MM.1S (cell line): Measurements from ENCODE around the gene BOLL.
A peak's percentile ranks its signal among the peaks of the same experiment; 100 is the strongest.

ENCODE experiments used
- DNase-seq: peaks from one replicate; pipeline ENCODE4 v3.0.0-alpha.2; 2015
- H2AFZ ChIP-seq: fragments of 300-600 bp; sonication (generic); 2 replicates; pipeline ENCODE4 v1.6.0; 2016; ENCODE audit warnings: antibody characterized with exemption, low read length
- H3F3A ChIP-seq: fragments of 300-600 bp; sonication (generic); 2 replicates; pipeline ENCODE4 v1.6.1; 2016; ENCODE audit warnings: mild to moderate bottlenecking, antibody characterized with exemption, low read length, moderate library complexity, mixed read lengths; ENCODE audit not compliant: insufficient read depth
- H3K27ac ChIP-seq: fragments of 300-600 bp; sonication (generic); 2 replicates; pipeline ENCODE4 v1.5.1; 2016; ENCODE audit warnings: mild to moderate bottlenecking, low read length
- H3K27me3 ChIP-seq: fragments of 300-600 bp; sonication (generic); replicated peaks from 2 replicates; pipeline ENCODE4 v1.6.0; 2016; ENCODE audit warnings: low read length; ENCODE audit not compliant: insufficient read depth
- H3K36me3 ChIP-seq: fragments of 300-600 bp; sonication (generic); replicated peaks from 2 replicates; pipeline ENCODE4 v1.6.1; 2016; ENCODE audit warnings: mild to moderate bottlenecking, low read length, mixed read lengths; ENCODE audit not compliant: insufficient read depth
- H3K4me1 ChIP-seq: fragments of 300-600 bp; sonication (generic); 2 replicates; pipeline ENCODE4 v1.6.1; 2016; ENCODE audit warnings: low read length, mixed read lengths
- H3K4me2 ChIP-seq: fragments of 300-600 bp; sonication (generic); 2 replicates; pipeline ENCODE4 v1.6.0; 2016; ENCODE audit warnings: low read depth, low read length
- H3K4me3 ChIP-seq: fragments of 300-600 bp; sonication (generic); 2 replicates; pipeline ENCODE4 v1.5.1; 2016; ENCODE audit warnings: low read length, mixed read lengths
- H3K79me2 ChIP-seq: fragments of 300-600 bp; sonication (generic); 2 replicates; pipeline ENCODE4 v1.6.1; 2016; ENCODE audit warnings: mixed run types, low read length, mixed read lengths
- H3K9ac ChIP-seq: fragments of 300-600 bp; sonication (generic); 2 replicates; pipeline ENCODE4 v1.6.1; 2016; ENCODE audit warnings: low read length, mixed read lengths
- H3K9me2 ChIP-seq: fragments of 300-600 bp; sonication (generic); replicated peaks from 2 replicates; pipeline ENCODE4 v1.6.1; 2016; ENCODE audit warnings: mild to moderate bottlenecking, low read length, mixed read lengths; ENCODE audit not compliant: insufficient read depth
- H3K9me3 ChIP-seq: fragments of 300-600 bp; sonication (generic); replicated peaks from 2 replicates; pipeline ENCODE4 v1.6.1; 2016; ENCODE audit warnings: mild to moderate bottlenecking, low read length, mixed read lengths; ENCODE audit not compliant: insufficient read depth
- H4K20me1 ChIP-seq: fragments of 300-600 bp; sonication (generic); 2 replicates; pipeline ENCODE4 v1.6.1; 2016; ENCODE audit warnings: mild to moderate bottlenecking, low read length, moderate library complexity, mixed read lengths; ENCODE audit not compliant: insufficient read depth
- EZH2 ChIP-seq: fragments of 300-600 bp; sonication (generic); optimal IDR thresholded peaks from 2 replicates; pipeline ENCODE3; 2017; ENCODE audit warnings: low read depth, mild to moderate bottlenecking, antibody characterized with exemption, low read length, mixed read lengths
- EZH2phosphoT487 ChIP-seq: fragments of 300-600 bp; sonication (generic); IDR thresholded peaks from 2 replicates; pipeline ENCODE4 v1.6.1; 2018; ENCODE audit warnings: antibody characterized with exemption, low read length
- TF ChIP-seq, protein P1 (sequence below): fragments of 300-600 bp; sonication (generic); IDR thresholded peaks from 2 replicates; pipeline ENCODE4 v1.5.1; 2016; ENCODE audit warnings: antibody characterized with exemption, low read length, mixed read lengths

Gene BOLL

GRCh38 chr2:197786010-197786877 lies 1.1 kb upstream of the BOLL start:
- no peaks in the 10 kb centered on the region for H3K79me2 ChIP-seq
- DNase-seq, result peak; percentile 54
- peak overlapping the region; percentile 80 for H2AFZ ChIP-seq
- peak overlapping the region; percentile 57 for H3K4me2 ChIP-seq
- H3K27ac ChIP-seq, result no peak overlapping the region
- no peaks in the 10 kb centered on the region for H3K9me3 ChIP-seq
- peak overlapping the region; percentile 65 for H3K4me3 ChIP-seq
- peak overlapping the region; percentile 47; the same call in 1 of the 2 replicates for H3K9ac ChIP-seq
- no peaks in the 10 kb centered on the region for H4K20me1 ChIP-seq
- H3K4me1 ChIP-seq, result no peaks in the 10 kb centered on the region
- H3K27me3 ChIP-seq, result no peaks in the 10 kb centered on the region
- H3K9me2 ChIP-seq, result no peaks in the 10 kb centered on the region
- H3K36me3 ChIP-seq, result no peaks in the 10 kb centered on the region
- no peaks in the 10 kb centered on the region for H3F3A ChIP-seq
- TF ChIP-seq EZH2 (no peak), EZH2phosphoT487 (no peak)
- TF ChIP-seq, protein P1, sequence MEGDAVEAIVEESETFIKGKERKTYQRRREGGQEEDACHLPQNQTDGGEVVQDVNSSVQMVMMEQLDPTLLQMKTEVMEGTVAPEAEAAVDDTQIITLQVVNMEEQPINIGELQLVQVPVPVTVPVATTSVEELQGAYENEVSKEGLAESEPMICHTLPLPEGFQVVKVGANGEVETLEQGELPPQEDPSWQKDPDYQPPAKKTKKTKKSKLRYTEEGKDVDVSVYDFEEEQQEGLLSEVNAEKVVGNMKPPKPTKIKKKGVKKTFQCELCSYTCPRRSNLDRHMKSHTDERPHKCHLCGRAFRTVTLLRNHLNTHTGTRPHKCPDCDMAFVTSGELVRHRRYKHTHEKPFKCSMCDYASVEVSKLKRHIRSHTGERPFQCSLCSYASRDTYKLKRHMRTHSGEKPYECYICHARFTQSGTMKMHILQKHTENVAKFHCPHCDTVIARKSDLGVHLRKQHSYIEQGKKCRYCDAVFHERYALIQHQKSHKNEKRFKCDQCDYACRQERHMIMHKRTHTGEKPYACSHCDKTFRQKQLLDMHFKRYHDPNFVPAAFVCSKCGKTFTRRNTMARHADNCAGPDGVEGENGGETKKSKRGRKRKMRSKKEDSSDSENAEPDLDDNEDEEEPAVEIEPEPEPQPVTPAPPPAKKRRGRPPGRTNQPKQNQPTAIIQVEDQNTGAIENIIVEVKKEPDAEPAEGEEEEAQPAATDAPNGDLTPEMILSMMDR, result peak; percentile 52

DNA sequence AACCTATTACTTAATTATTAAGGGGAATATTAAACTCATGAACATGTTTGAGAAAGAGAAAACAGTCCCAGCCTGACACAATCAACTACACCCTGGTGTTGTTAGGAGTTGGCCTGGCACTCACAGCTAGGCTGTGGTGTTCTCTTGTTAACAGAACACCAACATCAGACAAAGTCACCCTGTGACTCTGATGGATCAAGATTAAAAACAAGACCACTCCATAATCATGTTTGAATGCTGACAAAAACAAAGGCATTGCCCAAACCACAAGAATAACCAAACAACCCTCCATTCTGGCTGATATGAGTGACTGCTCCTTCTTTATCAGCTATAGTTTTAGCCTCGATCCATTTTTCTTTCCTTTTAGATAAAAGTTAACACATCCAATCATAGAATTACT lies 3.0 kb downstream of the BOLL start:
- no peaks in the 10 kb centered on the region for H3K27me3 ChIP-seq
- no peak overlapping the region for H3K4me3 ChIP-seq
- H4K20me1 ChIP-seq, result no peaks in the 10 kb centered on the region
- H3K79me2 ChIP-seq, result no peaks in the 10 kb centered on the region
- H2AFZ ChIP-seq, result 0 out of 2 replicates have a peak overlapping the region, but pooled peaks have one; percentile 14
- DNase-seq, result no peak
- no peak overlapping the region for H3K4me2 ChIP-seq
- H3F3A ChIP-seq, result no peaks in the 10 kb centered on the region
- H3K4me1 ChIP-seq, result no peaks in the 10 kb centered on the region
- H3K9me2 ChIP-seq, result no peaks in the 10 kb centered on the region
- H3K9me3 ChIP-seq, result no peaks in the 10 kb centered on the region
- H3K9ac ChIP-seq, result no peak overlapping the region
- TF ChIP-seq, protein P1, result no peak
- no peak for TF ChIP-seq EZH2phosphoT487
- TF ChIP-seq EZH2, result no peak
- no peak overlapping the region for H3K27ac ChIP-seq
- no peaks in the 10 kb centered on the region for H3K36me3 ChIP-seq

GRCh38 chr2:197779261-197779660 lies 5.9 kb downstream of the BOLL start:
- Histone ChIP-seq H3K4me1 (no peaks in the 10 kb centered on the region), H3K79me2 (no peaks in the 10 kb centered on the region), H2AFZ (no peak overlapping the region), H3K4me3 (no peak overlapping the region), H3K9ac (no peak overlapping the region), H4K20me1 (no peaks in the 10 kb centered on the region), H3K4me2 (no peak overlapping the region), H3K9me2 (no peaks in the 10 kb centered on the region), H3K27ac (no peak overlapping the region), H3F3A (no peaks in the 10 kb centered on the region), H3K36me3 (no peaks in the 10 kb centered on the region), H3K27me3 (no peaks in the 10 kb centered on the region), H3K9me3 (no peaks in the 10 kb centered on the region)
- TF ChIP-seq EZH2, result no peak
- TF ChIP-seq, protein P1, result no peak
- TF ChIP-seq EZH2phosphoT487, result no peak
- no peak for DNase-seq
